Measurements from ENCODE around the gene ADAMTS5.

The ADAMTS5 gene

GRCh38 chr21:26982767-26983166, 15.9 kb upstream of the ADAMTS5 start:
- no peaks in the 10 kb centered on the region for H3K79me2 ChIP-seq (ENCODE audit: low read length)
- DNase-seq = no peak
- H3K9me3 ChIP-seq (replicated peaks; ENCODE audit: insufficient read depth, low read length) = no peaks in the 10 kb centered on the region
- H3K9ac ChIP-seq (ENCODE audit: low read length) = no peak overlapping the region
- TF ChIP-seq EZH2phosphoT487 (IDR thresholded peaks at IDR 0.05; ENCODE audit: low read length) = no peak
- TF ChIP-seq CTCF (IDR thresholded peaks at IDR 0.05; ENCODE audit: low read length) = no peak
- no peak for TF ChIP-seq EZH2 (optimal IDR thresholded peaks at IDR 0.05; ENCODE audit: low read depth, low read length)
- H3K27ac ChIP-seq (ENCODE audit: low read length) = no peak overlapping the region
- H4K20me1 ChIP-seq (ENCODE audit: insufficient read depth, low read length) = no peaks in the 10 kb centered on the region
- H3K36me3 ChIP-seq (replicated peaks; ENCODE audit: insufficient read depth, low read length) = no peaks in the 10 kb centered on the region
- no peaks in the 10 kb centered on the region for H3F3A ChIP-seq (ENCODE audit: insufficient read depth, low read length)
- no peaks in the 10 kb centered on the region for H3K4me1 ChIP-seq (ENCODE audit: low read length)
- H3K9me2 ChIP-seq (replicated peaks; ENCODE audit: insufficient read depth, low read length) = no peaks in the 10 kb centered on the region
- H3K4me2 ChIP-seq (ENCODE audit: low read depth, low read length) = no peak overlapping the region
- H3K27me3 ChIP-seq (replicated peaks; ENCODE audit: insufficient read depth, low read length) = no peaks in the 10 kb centered on the region
- H3K4me3 ChIP-seq (ENCODE audit: low read length) = no peak overlapping the region
- H2AFZ ChIP-seq (ENCODE audit: low read length) = no peak overlapping the region

GRCh38 chr21:26977746-26978145, 10.9 kb upstream of the ADAMTS5 start:
- no peak for DNase-seq
- no peaks in the 10 kb centered on the region for H3F3A ChIP-seq (ENCODE audit: insufficient read depth, low read length)
- H3K4me1 ChIP-seq (ENCODE audit: low read length) = no peaks in the 10 kb centered on the region
- H4K20me1 ChIP-seq (ENCODE audit: insufficient read depth, low read length) = no peaks in the 10 kb centered on the region
- H3K27ac ChIP-seq (ENCODE audit: low read length) = no peak overlapping the region
- no peak overlapping the region for H3K4me3 ChIP-seq (ENCODE audit: low read length)
- no peaks in the 10 kb centered on the region for H3K9me2 ChIP-seq (replicated peaks; ENCODE audit: insufficient read depth, low read length)
- no peaks in the 10 kb centered on the region for H3K36me3 ChIP-seq (replicated peaks; ENCODE audit: insufficient read depth, low read length)
- H3K27me3 ChIP-seq (replicated peaks; ENCODE audit: insufficient read depth, low read length) = no peaks in the 10 kb centered on the region
- H3K79me2 ChIP-seq (ENCODE audit: low read length) = no peaks in the 10 kb centered on the region
- no peak for TF ChIP-seq EZH2 (optimal IDR thresholded peaks at IDR 0.05; ENCODE audit: low read depth, low read length)
- no peak for TF ChIP-seq EZH2phosphoT487 (IDR thresholded peaks at IDR 0.05; ENCODE audit: low read length)
- H3K9me3 ChIP-seq (replicated peaks; ENCODE audit: insufficient read depth, low read length) = no peaks in the 10 kb centered on the region
- H3K4me2 ChIP-seq (ENCODE audit: low read depth, low read length) = no peak overlapping the region
- H2AFZ ChIP-seq (ENCODE audit: low read length) = no peak overlapping the region
- no peak overlapping the region for H3K9ac ChIP-seq (ENCODE audit: low read length)

- Histone ChIP-seq H2AFZ (ENCODE audit: low read length) (no peak overlapping the region), H3K4me3 (ENCODE audit: low read length) (no peak overlapping the region), H3K36me3 (replicated peaks; ENCODE audit: insufficient read depth, low read length) (no peaks in the 10 kb centered on the region), H4K20me1 (ENCODE audit: insufficient read depth, low read length) (no peaks in the 10 kb centered on the region), H3K9me3 (replicated peaks; ENCODE audit: insufficient read depth, low read length) (no peaks in the 10 kb centered on the region), H3K4me1 (ENCODE audit: low read length) (no peaks in the 10 kb centered on the region), H3K27me3 (replicated peaks; ENCODE audit: insufficient read depth, low read length) (no peaks in the 10 kb centered on the region), H3K79me2 (ENCODE audit: low read length) (no peaks in the 10 kb centered on the region), H3K4me2 (ENCODE audit: low read depth, low read length) (peak overlapping the region; percentile 8; the same call in 1 of the 2 replicates), H3K9ac (ENCODE audit: low read length) (no peak overlapping the region), H3K9me2 (replicated peaks; ENCODE audit: insufficient read depth, low read length) (no peaks in the 10 kb centered on the region), H3K27ac (ENCODE audit: low read length) (no peak overlapping the region), H3F3A (ENCODE audit: insufficient read depth, low read length) (no peaks in the 10 kb centered on the region)
- DNase-seq = no peak
- TF ChIP-seq EZH2phosphoT487 (IDR thresholded peaks at IDR 0.05; ENCODE audit: low read length) (no peak), EZH2 (optimal IDR thresholded peaks at IDR 0.05; ENCODE audit: low read depth, low read length) (no peak), CTCF (IDR thresholded peaks at IDR 0.05; ENCODE audit: low read length) (no peak)
Measured at GRCh38 chr21:26973226-26973625, 6.3 kb upstream of the ADAMTS5 start.

- H3K79me2 ChIP-seq (ENCODE audit: low read length) = no peaks in the 10 kb centered on the region
- no peak overlapping the region for H3K4me3 ChIP-seq (ENCODE audit: low read length)
- no peaks in the 10 kb centered on the region for H3K27me3 ChIP-seq (replicated peaks; ENCODE audit: insufficient read depth, low read length)
- DNase-seq = no peak
- H2AFZ ChIP-seq (ENCODE audit: low read length) = no peak overlapping the region
- no peaks in the 10 kb centered on the region for H3K36me3 ChIP-seq (replicated peaks; ENCODE audit: insufficient read depth, low read length)
- H4K20me1 ChIP-seq (ENCODE audit: insufficient read depth, low read length) = no peaks in the 10 kb centered on the region
- H3K27ac ChIP-seq (ENCODE audit: low read length) = no peak overlapping the region
- no peaks in the 10 kb centered on the region for H3F3A ChIP-seq (ENCODE audit: insufficient read depth, low read length)
- no peak overlapping the region for H3K4me2 ChIP-seq (ENCODE audit: low read depth, low read length)
- H3K9me3 ChIP-seq (replicated peaks; ENCODE audit: insufficient read depth, low read length) = no peaks in the 10 kb centered on the region
- H3K9ac ChIP-seq (ENCODE audit: low read length) = no peak overlapping the region
- H3K4me1 ChIP-seq (ENCODE audit: low read length) = no peaks in the 10 kb centered on the region
- no peaks in the 10 kb centered on the region for H3K9me2 ChIP-seq (replicated peaks; ENCODE audit: insufficient read depth, low read length)
- no peak for TF ChIP-seq CTCF (IDR thresholded peaks at IDR 0.05; ENCODE audit: low read length)
- no peak for TF ChIP-seq EZH2 (optimal IDR thresholded peaks at IDR 0.05; ENCODE audit: low read depth, low read length)
- TF ChIP-seq EZH2phosphoT487 (IDR thresholded peaks at IDR 0.05; ENCODE audit: low read length) = no peak
Measured at GRCh38 chr21:26972192-26972591, 5.3 kb upstream of the ADAMTS5 start.
